Gastrocnemius medialis (tissue), 4 donors: ENCODE data around the gene ENPP5. TPM values are rescaled to one million over a fixed set of nuclear protein-coding genes. Genes with fewer than 3 reads are reported as not detected.

Source experiments
- ATAC-seq, 2 donors: fragments of 150-250 bp; one replicate each; pipeline ENCODE4 v1.9.1; 2016
- DNase-seq, 2 donors: peaks; one replicate each; pipeline ENCODE4 v3.0.0-alpha.2; 2019
- H3K27ac ChIP-seq, 4 donors: fragments of 200-600 bp; sonication (generic); 1 replicate in 1 of 4; 2 replicates in 3 of 4; pipeline ENCODE4 v1.5.1; 2016 to 2018; ENCODE audit warnings: mild to moderate bottlenecking in 2 of 4, moderate library complexity in 1 of 4
- H3K27me3 ChIP-seq, 3 donors: fragments of 200-600 bp; sonication (generic) in 2 of 3; 1 replicate in 1 of 3; 2 replicates in 2 of 3; pipeline versions ENCODE4 v1.5.1 to v1.6.0; 2016 to 2019; ENCODE audit warnings: mild to moderate bottlenecking in 1 of 3, moderate library complexity in 1 of 3
- H3K36me3 ChIP-seq, 2 donors: fragments of 200-600 bp; sonication (generic) in 1 of 2; one replicate each; pipeline ENCODE4 v1.5.1; 2017 to 2018
- H3K4me1 ChIP-seq, 2 donors: fragments of 200-600 bp; sonication (generic) in 1 of 2; one replicate each; pipeline ENCODE4 v1.5.1; 2016 to 2017; ENCODE audit warnings: mild to moderate bottlenecking in 2 of 2
- H3K4me3 ChIP-seq, 4 donors: fragments of 200-600 bp; sonication (generic) in 3 of 4; 1 replicate in 1 of 4; 2 replicates in 3 of 4; pipeline ENCODE4 v1.5.1; 2016 to 2019; ENCODE audit warnings: mild to moderate bottlenecking in 2 of 4
- H3K9me3 ChIP-seq, 3 donors: fragments of 200-600 bp; sonication (generic) in 2 of 3; 1 replicate in 1 of 3; 2 replicates in 2 of 3; pipeline ENCODE4 v1.5.1; 2016 to 2019
- POLR2A ChIP-seq, 2 donors: fragments of 450-650 bp; IDR thresholded peaks; one replicate each; pipeline ENCODE4 v1.6.1; 2017; ENCODE audit warnings: antibody characterized with exemption in 2 of 2, mild to moderate bottlenecking in 2 of 2, moderate library complexity in 2 of 2
- in situ Hi-C, 4 donors: fragments of 200-750 bp; cut with MboI; loops; one replicate each; pipeline versions ENCODE4 v1.15.0 to v1.8.0; 2017; ENCODE audit warnings: low sequenced_read_pairs in 4 of 4
- intact Hi-C: fragments of 100-400 bp; cut with DNase I; formaldehyde crosslinking; loops from one replicate; pipeline ENCODE4 v1.15.1; 2023; ENCODE audit warnings: low total_unique reads
- total RNA-seq, 4 donors: library from RNA; depleted of rRNA; stranded (reverse); fragments of >200 nt; gene quantifications; one replicate each; pipeline versions ENCODE4 v1.1.0 to v1.2.3, GENCODE V29; 2016
- TF ChIP-seq, protein P1 (sequence below), 5 experiments: fragments of 450-650 bp in 3 of 5; fragments of 200-600 bp in 2 of 5; sonication (generic) in 2 of 5; IDR thresholded peaks in 4 of 5; conservative IDR thresholded peaks in 1 of 5; 1 replicate in 4 of 5; 2 replicates in 1 of 5; pipeline ENCODE4 v1.5.1; 2016 to 2019; ENCODE audit warnings: antibody characterized with exemption in 5 of 5, mild to moderate bottlenecking in 3 of 5, moderate library complexity in 3 of 5

The ENPP5 gene, protein sequence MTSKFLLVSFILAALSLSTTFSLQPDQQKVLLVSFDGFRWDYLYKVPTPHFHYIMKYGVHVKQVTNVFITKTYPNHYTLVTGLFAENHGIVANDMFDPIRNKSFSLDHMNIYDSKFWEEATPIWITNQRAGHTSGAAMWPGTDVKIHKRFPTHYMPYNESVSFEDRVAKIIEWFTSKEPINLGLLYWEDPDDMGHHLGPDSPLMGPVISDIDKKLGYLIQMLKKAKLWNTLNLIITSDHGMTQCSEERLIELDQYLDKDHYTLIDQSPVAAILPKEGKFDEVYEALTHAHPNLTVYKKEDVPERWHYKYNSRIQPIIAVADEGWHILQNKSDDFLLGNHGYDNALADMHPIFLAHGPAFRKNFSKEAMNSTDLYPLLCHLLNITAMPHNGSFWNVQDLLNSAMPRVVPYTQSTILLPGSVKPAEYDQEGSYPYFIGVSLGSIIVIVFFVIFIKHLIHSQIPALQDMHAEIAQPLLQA
- total RNA-seq: 10 to 100 TPM in 3 of 4 donors, 1 to 10 TPM in 1; 9.9 to 28.3 (median 19.2) TPM

DNA sequence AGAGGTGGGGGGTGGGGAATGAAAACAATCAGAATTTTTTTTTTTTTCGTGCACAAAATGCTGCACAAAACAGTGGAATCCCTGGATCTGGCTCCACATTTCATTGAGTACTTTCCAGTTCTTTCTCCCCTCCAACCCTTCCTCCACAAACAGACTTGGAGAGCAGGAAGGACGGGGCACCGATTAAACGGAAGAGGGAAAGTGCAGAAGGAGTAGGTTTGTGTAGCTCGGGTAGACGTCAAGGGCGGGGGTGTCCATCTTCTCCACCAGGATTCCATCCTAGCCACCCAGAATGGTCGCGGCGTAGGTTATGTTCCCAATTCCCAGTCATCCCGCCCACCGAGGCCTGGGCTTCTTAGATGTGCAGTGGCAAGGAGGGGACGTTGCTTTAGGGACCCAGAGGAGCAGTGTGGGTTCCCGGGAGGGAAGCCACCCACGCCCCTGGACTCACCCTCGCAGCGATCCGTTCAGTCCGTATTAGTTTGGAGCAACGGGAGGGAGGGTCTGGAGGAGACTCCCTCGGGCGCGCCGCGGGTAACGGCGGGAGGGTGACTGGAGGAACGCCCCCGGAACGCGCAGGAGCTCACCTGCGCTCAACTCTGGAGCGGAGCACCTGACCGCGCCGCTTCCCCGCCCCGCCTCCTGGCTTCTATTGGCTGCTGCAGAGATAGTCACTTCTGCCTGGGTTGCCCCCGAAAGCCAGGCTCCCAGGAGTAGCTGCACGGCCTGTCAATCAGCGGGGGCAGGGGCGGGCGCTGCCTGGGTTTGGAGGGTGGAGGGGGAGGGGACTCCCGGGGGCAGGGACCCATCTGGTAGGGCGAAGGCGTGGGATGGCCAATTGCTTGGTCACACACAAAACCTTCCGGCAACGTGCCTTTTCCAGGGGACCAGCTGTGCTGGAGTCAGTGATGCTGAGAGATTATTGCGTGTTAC is at the start of gene ENPP5:
Gene ENPP5 (minus strand): TSS at position 624 of the 933 bp plus-strand sequence. CDS start 2,718 bp downstream, outside the sequence.
- Histone ChIP-seq H3K4me3 (peak within 1 kb of the TSS; percentile 71 to 91 (median 81)), H3K27me3 (no peaks in the 10 kb centered on the region), H3K27ac (peak within 1 kb of the TSS; percentile 74 to 92 (median 86)), H3K9me3 (no peaks in the 10 kb centered on the region), H3K36me3 (no peaks in the 10 kb centered on the region), H3K4me1 (peaks cover 43 to 47% of the 10 kb centered on the region in 2 donors)
- DNase-seq: peak; percentile 88 to 93
- ATAC-seq: peak; percentile 82 to 90
- intact Hi-C loops (loop anchor here (2.0 to 5.0 kb wide), 2 partner anchors 42 to 63 kb away; partner anchors contain the start of gene ENPP4), in situ Hi-C loops (no loop called here)
- peak; percentile 75 to 83 for TF ChIP-seq POLR2A (IDR thresholded peaks at IDR 0.05)
- TF ChIP-seq, protein P1, sequence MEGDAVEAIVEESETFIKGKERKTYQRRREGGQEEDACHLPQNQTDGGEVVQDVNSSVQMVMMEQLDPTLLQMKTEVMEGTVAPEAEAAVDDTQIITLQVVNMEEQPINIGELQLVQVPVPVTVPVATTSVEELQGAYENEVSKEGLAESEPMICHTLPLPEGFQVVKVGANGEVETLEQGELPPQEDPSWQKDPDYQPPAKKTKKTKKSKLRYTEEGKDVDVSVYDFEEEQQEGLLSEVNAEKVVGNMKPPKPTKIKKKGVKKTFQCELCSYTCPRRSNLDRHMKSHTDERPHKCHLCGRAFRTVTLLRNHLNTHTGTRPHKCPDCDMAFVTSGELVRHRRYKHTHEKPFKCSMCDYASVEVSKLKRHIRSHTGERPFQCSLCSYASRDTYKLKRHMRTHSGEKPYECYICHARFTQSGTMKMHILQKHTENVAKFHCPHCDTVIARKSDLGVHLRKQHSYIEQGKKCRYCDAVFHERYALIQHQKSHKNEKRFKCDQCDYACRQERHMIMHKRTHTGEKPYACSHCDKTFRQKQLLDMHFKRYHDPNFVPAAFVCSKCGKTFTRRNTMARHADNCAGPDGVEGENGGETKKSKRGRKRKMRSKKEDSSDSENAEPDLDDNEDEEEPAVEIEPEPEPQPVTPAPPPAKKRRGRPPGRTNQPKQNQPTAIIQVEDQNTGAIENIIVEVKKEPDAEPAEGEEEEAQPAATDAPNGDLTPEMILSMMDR (IDR thresholded peaks at IDR 0.05 in 4 of 5, conservative IDR thresholded peaks at IDR 0.05 in 1 of 5): no peak

DNA sequence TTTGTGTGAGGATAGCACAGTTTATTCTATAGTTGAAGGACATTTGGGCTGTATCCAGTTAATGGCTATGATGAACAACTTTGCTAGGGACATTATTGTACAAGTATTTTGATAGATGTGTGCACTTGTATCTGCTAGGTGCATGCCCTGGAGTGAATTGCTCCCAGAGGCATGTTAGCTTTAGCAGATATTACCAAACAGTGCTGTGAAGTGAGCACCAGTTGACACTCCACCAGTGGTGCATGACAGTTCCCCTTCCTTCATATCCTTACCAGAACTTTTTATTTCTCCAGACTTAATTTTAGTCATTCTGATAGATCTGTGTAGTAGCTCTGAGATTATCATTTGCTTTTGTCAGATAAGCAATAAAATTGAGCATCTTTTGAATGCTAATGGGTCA is 48.9 kb upstream of the ENPP5 start:
- Histone ChIP-seq H3K4me1 (peaks cover 5 to 21% of the 10 kb centered on the region in 2 donors), H3K27me3 (no peaks in the 10 kb centered on the region), H3K36me3 (no peaks in the 10 kb centered on the region), H3K27ac (no peak overlapping the region), H3K4me3 (no peak overlapping the region), H3K9me3 (no peaks in the 10 kb centered on the region)
- DNase-seq (no peak), ATAC-seq (no peak)
- in situ Hi-C loops (loop anchor here (5.0 to 25.0 kb wide), 5 partner anchors 125 to 418 kb away; no protein-coding TSS in a partner anchor), intact Hi-C loops (loop anchor here (2.0 to 5.0 kb wide), 4 partner anchors 127 to 563 kb away; partner anchors contain the start of gene RCAN2)
- TF ChIP-seq POLR2A (IDR thresholded peaks at IDR 0.05): no peak
- TF ChIP-seq, protein P1 (IDR thresholded peaks at IDR 0.05 in 4 of 5, conservative IDR thresholded peaks at IDR 0.05 in 1 of 5): no peak

DNA sequence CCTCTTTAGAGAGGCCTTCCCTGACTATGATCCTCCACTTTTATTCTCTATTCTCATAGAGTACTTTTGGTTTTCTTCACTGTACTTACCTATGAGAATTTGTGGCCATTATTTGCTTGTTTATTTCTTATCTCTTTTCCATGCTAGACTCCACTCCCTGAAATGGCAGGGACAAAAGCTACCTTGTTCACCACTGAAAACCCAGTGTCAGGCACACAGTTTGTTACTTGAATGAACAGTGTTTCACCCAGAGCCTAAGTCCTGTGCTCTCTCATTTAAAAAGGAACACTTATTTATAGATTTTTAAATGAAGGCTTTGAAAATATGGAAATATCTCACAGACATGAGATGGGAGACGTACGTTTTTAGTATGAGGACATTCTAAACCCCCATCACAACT is 47.7 kb upstream of the ENPP5 start:
- Histone ChIP-seq H3K9me3 (no peaks in the 10 kb centered on the region), H3K4me3 (no peak overlapping the region), H3K27me3 (no peaks in the 10 kb centered on the region), H3K4me1 (peaks cover 5 to 21% of the 10 kb centered on the region in 2 donors), H3K27ac (peak overlapping the region; percentile 3 to 79 (median 66)), H3K36me3 (no peaks in the 10 kb centered on the region)
- intact Hi-C loops (no loop called here), in situ Hi-C loops (loop anchor here in 3 of 4 donors (10.0 to 25.0 kb wide), 3 partner anchors 124 to 419 kb away; no protein-coding TSS in a partner anchor)
- ATAC-seq (no peak), DNase-seq (no peak)
- TF ChIP-seq, protein P1 (IDR thresholded peaks at IDR 0.05 in 4 of 5, conservative IDR thresholded peaks at IDR 0.05 in 1 of 5): no peak
- no peak for TF ChIP-seq POLR2A (IDR thresholded peaks at IDR 0.05)

DNA sequence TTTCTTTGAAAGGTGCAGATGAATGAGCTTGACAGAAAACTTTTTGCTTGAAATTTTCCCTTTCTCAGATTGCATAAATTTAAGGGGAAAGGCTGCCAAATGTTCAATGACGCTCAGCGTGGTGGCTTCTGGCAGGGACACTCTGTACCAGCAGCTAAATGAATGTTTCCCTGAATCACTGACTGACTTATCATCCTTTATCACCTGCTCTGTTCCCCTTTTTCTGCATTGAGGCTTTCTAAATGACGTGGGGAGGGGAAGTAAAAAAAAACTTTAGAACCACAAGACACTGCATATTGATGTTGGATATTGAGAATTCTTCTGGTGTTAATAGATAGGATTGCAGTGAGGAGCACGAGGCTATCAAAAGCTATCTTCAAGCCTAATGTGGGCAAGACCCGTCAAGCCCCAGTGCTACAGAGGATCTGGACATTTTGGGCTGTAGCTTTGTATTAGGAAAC is 46.9 kb upstream of the ENPP5 start:
- peak overlapping the region; percentile 12 to 79 (median 66) for H3K27ac ChIP-seq
- intact Hi-C loops: no loop called here
- H3K4me1 ChIP-seq: peaks cover 5 to 21% of the 10 kb centered on the region in 2 donors
- no peaks in the 10 kb centered on the region for H3K9me3 ChIP-seq
- H3K27me3 ChIP-seq: no peaks in the 10 kb centered on the region
- peak; percentile 86 to 88 for ATAC-seq
- TF ChIP-seq, protein P1 (IDR thresholded peaks at IDR 0.05 in 4 of 5, conservative IDR thresholded peaks at IDR 0.05 in 1 of 5): no peak
- TF ChIP-seq POLR2A (IDR thresholded peaks at IDR 0.05): no peak
- in situ Hi-C loops: loop anchor here in 3 of 4 donors (10.0 to 25.0 kb wide), 3 partner anchors 123 to 420 kb away; no protein-coding TSS in a partner anchor
- H3K36me3 ChIP-seq: no peaks in the 10 kb centered on the region
- peak; percentile 33 to 60 for DNase-seq
- H3K4me3 ChIP-seq: no peak overlapping the region
